GM21515 (cell line): Measurements from ENCODE around the gene ZSCAN2.

Experiments
- ATAC-seq: cut with Tn5 transposase; IDR thresholded peaks from one replicate; pipeline ENCODE4 v1.9.1; 2021; ENCODE audit not compliant: unreplicated experiment

The ZSCAN2 gene

DNA sequence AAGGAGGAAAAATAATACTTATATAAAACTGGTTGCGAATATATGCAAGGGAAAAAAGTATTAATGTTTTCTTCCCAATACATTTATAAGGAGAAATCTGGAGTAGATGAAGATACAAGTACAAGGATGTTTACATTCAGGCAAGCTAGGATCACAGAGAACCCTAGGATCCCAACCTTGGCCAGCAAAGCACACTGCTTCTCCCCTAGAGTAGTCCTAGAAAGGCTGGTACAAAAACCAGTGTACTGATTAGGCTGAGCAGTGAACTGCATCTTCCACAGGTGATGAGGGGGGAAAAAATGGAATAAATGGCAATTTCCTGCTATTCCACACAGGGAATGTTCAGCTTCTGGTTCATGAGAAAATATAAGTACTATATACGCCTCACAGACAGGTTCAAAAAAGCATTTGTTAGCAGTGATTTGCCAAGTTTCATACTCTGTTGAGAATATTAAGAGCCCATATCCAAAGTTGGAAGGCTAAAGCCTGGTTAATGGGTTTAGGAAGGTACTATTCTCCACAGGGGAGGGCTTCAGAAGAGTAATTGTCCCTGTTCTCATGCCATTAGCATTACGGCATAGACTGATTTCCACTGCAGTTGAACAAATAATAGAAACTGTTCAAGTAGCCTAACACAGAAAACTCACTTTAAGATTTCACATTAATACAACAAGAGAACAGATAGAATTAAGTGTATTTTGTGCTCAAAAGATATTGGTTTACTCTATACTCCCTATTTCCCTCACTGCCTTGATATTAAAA lies 67.6 kb downstream of the ZSCAN2 start:
- no peak for ATAC-seq

GRCh38 chr15:84669726-84670125 lies 68.9 kb downstream of the ZSCAN2 start:
- no peak for ATAC-seq

DNA sequence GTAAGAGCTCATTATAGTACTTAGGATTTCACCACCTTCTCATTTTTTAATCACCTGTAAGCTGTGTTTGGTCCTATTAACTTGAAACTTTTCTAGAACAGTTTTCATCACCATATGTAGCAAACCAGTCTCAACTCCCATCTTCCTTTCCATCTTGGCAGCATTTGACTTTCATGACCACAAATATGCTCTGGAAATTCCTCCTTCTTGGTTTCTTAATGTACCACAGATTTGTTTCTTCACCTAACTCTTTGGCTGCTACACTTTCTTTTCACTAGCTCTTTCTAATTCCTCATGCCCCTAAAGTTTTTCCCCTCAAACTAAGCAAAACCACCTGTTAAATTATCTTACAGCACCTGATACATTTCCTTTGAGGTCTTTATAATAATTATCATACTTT lies 70.4 kb downstream of the ZSCAN2 start:
- no peak for ATAC-seq
